Endothelial cell (in vitro differentiated cells): Measurements from ENCODE around the gene SLC12A8. TPM values are rescaled to one million over a fixed set of nuclear protein-coding genes. Genes with fewer than 3 reads are reported as not detected.

Experiments
- DNase-seq: peaks from one replicate; pipeline ENCODE4 v3.0.0; 2021; ENCODE audit warnings: low spot score
- H3K27ac Mint-ChIP-seq: one replicate; pipeline ENCODE4 v1.8.0; 2021; ENCODE audit warnings: mixed read lengths, inconsistent platforms; ENCODE audit not compliant: unreplicated experiment
- H3K27me3 Mint-ChIP-seq: one replicate; pipeline ENCODE4 v1.8.0; 2021; ENCODE audit warnings: mild to moderate bottlenecking, moderate library complexity, mixed read lengths, inconsistent platforms; ENCODE audit not compliant: unreplicated experiment
- H3K36me3 Mint-ChIP-seq: one replicate; pipeline ENCODE4 v1.8.0; 2021; ENCODE audit warnings: mild to moderate bottlenecking, low read depth, mixed read lengths, inconsistent platforms; ENCODE audit not compliant: unreplicated experiment
- H3K4me1 Mint-ChIP-seq: one replicate; pipeline ENCODE4 v1.8.0; 2021; ENCODE audit warnings: mild to moderate bottlenecking, mixed read lengths, inconsistent platforms; ENCODE audit not compliant: unreplicated experiment
- H3K4me3 Mint-ChIP-seq: one replicate; pipeline ENCODE4 v1.8.0; 2021; ENCODE audit warnings: mild to moderate bottlenecking, mixed read lengths, inconsistent platforms; ENCODE audit not compliant: unreplicated experiment
- H3K9me3 Mint-ChIP-seq: one replicate; pipeline ENCODE4 v1.8.0; 2021; ENCODE audit warnings: mixed read lengths, inconsistent platforms; ENCODE audit not compliant: unreplicated experiment
- total RNA-seq: library from RNA; stranded (reverse); fragmentation: NEBNext Ultra II Directional; extraction: Animal tissue kit (Norgen Biotek cat#: 25700); gene quantifications from one replicate; pipeline ENCODE4 v1.2.1, GENCODE V29; 2021; ENCODE audit not compliant: unreplicated experiment
- TF ChIP-seq, protein P1 (sequence below): fragments of 200-600 bp; sonication (generic); IDR thresholded peaks from one replicate; pipeline ENCODE4 v1.5.0; 2021; ENCODE audit warnings: antibody characterized with exemption; ENCODE audit not compliant: unreplicated experiment

The SLC12A8 gene
- total RNA-seq, 1 donor from 2014 or later = 0.54 TPM

DNA sequence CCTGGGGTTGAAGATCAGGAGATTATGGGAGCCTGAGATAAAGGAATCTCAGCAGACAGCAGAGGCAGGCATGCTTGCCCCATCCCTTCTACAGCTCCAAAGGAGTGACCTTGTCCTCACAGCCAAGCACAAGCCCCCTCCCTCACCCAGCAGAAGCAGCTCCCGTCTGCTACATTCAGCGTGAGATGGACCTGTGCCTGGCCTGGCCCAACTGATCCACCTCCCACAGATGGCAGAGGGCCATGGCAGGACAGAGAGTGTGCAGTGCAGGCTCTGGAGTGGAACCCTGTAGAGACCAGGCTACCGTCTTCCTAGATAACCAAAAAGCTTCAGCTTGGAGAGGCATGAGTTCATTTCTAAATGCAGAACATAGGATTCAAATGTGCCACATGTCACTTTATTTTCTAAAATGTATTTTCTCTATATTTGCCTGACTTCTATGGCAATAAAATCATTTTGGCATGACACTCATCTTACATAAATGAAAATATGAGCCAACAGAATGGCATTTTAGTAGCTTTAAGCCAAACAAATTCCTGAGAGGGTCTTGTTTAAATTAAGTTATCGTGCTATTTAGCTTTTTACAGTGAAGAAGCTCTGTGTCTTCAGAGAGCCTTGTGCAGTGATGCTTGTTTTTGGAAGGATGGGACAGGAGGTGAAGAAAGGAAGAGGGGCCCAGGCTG is 43.7 kb downstream of the SLC12A8 start:
- no peak overlapping the region for H3K4me3 Mint-ChIP-seq
- no peaks in the 10 kb centered on the region for H3K36me3 Mint-ChIP-seq
- H3K27ac Mint-ChIP-seq = no peak overlapping the region
- DNase-seq = no peak
- peaks cover 4% of the 10 kb centered on the region for H3K9me3 Mint-ChIP-seq
- TF ChIP-seq, protein P1, sequence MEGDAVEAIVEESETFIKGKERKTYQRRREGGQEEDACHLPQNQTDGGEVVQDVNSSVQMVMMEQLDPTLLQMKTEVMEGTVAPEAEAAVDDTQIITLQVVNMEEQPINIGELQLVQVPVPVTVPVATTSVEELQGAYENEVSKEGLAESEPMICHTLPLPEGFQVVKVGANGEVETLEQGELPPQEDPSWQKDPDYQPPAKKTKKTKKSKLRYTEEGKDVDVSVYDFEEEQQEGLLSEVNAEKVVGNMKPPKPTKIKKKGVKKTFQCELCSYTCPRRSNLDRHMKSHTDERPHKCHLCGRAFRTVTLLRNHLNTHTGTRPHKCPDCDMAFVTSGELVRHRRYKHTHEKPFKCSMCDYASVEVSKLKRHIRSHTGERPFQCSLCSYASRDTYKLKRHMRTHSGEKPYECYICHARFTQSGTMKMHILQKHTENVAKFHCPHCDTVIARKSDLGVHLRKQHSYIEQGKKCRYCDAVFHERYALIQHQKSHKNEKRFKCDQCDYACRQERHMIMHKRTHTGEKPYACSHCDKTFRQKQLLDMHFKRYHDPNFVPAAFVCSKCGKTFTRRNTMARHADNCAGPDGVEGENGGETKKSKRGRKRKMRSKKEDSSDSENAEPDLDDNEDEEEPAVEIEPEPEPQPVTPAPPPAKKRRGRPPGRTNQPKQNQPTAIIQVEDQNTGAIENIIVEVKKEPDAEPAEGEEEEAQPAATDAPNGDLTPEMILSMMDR = no peak
- peaks cover 2% of the 10 kb centered on the region for H3K4me1 Mint-ChIP-seq
- no peaks in the 10 kb centered on the region for H3K27me3 Mint-ChIP-seq

DNA sequence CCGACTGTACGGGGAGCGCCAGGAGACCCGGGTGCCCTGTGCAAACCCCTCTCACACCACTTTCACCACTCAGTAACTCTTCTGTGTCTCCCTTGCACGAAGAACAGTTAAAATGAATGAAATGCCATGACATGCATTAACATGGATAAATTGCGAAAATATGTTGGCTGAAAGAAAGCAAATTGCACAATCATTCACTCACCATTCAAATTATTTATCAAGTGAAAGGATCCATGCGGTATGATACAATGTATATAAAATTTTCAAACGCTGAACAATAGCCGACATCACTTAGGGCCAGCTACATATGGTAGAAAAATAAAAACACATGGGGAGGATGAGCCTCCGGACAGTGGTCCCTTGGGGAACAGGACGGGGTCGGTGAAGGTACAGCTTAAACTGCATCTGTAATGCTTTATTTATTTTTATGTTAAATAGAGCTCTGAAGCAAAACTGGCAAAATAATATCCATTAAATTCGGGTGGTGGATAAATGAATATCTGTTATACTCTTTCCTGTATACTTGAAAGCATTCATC is 45.9 kb downstream of the SLC12A8 start:
- Mint-ChIP-seq H3K4me3 (no peak overlapping the region), H3K9me3 (no peaks in the 10 kb centered on the region), H3K36me3 (no peaks in the 10 kb centered on the region), H3K27me3 (no peaks in the 10 kb centered on the region), H3K27ac (no peak overlapping the region), H3K4me1 (peaks cover 4% of the 10 kb centered on the region)
- TF ChIP-seq, protein P1 = no peak
- DNase-seq = no peak

DNA sequence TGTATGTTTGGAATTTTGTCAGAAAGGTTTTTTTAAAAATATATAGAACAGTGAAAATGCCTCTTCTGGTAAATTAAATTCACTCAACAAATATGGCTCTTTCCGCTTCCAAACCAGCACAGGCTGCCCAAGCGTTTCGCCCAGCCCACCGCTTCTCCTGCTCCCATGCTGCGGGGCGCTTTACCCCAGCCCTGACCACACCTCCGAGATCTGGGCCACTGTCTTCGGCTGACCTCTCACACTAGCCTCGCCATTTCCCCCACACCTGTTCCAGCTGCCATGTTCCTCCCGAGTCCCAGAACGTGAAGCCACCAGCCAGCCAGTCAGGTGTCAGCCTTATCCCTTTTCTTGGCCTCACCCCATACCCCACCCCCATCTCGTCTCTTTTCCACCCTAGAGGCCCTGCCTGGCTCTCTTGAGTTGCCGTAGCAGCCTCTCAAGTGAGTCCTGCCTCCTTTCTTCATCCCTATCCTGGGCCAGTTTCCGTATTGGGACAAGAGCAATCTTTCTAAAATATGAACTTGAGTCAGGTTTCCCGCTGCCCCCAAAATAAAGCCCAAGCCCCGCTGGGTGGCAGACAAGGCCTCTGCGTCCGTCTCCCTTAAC is 46.5 kb downstream of the SLC12A8 start:
- H3K36me3 Mint-ChIP-seq = no peaks in the 10 kb centered on the region
- DNase-seq = no peak
- H3K4me1 Mint-ChIP-seq = peaks cover 6% of the 10 kb centered on the region
- H3K27ac Mint-ChIP-seq = no peak overlapping the region
- H3K27me3 Mint-ChIP-seq = no peaks in the 10 kb centered on the region
- TF ChIP-seq, protein P1 = no peak
- no peak overlapping the region for H3K4me3 Mint-ChIP-seq
- H3K9me3 Mint-ChIP-seq = no peaks in the 10 kb centered on the region

DNA sequence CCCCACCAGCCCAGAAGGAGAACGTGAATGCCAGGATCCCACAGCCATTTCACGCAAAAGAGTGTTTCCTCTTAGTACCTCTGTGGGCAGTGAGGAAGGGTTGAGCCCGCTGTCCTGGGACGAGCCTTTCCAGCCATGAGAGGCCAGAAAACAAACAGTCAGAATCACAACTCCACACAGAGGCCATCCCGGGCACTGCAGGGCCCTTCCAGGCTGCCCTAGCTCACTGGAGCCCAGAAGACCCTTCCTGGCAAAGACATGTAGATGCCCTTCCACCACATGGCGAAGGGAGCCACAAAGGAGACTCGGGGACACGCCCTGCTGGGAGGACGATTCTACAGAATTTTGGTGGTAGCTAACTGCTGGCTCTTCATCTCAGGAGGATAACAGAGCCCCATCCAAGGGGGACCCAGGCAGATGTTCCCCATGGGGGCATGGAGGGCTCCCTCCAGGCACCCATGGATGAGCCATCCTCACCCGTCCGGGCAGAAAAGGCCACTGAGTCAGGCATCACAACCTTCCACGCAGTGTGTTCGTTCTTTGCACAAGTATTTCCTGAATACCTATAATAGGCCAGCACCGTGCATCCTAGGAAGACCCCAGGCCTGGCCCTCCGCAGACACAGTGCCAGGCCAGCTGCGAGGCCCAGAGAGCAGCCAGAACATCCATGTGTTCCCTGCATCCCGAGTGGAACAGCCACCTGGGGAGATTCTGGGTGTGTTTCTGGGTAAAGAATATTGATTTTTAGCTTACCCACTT is 47.2 kb downstream of the SLC12A8 start:
- H3K27ac Mint-ChIP-seq = no peak overlapping the region
- no peaks in the 10 kb centered on the region for H3K36me3 Mint-ChIP-seq
- peaks cover 2% of the 10 kb centered on the region for H3K27me3 Mint-ChIP-seq
- peaks cover 6% of the 10 kb centered on the region for H3K4me1 Mint-ChIP-seq
- DNase-seq = peak; percentile 65
- TF ChIP-seq, protein P1 = peak; percentile 18
- no peaks in the 10 kb centered on the region for H3K9me3 Mint-ChIP-seq
- no peak overlapping the region for H3K4me3 Mint-ChIP-seq
